D721Med (cell line): ENCODE data around the gene KCNQ4.

Source experiments
- DNase-seq: peaks from one replicate; pipeline ENCODE4 v3.0.0; 2011; ENCODE audit warnings: low spot score; ENCODE audit not compliant: insufficient read length
- FAIRE-seq: peaks from 2 replicates; lab custom pipeline; 2011; peaks lifted over from hg19 to GRCh38; lab: Jason Lieb, UNC
- TF ChIP-seq, protein P1 (sequence below): IDR thresholded peaks from 2 replicates; pipeline ENCODE4 v1.5.1; 2012; ENCODE audit warnings: mild to moderate bottlenecking, control low read depth; ENCODE audit not compliant: insufficient read depth; ENCODE audit errors: missing control alignments

Gene KCNQ4

DNA sequence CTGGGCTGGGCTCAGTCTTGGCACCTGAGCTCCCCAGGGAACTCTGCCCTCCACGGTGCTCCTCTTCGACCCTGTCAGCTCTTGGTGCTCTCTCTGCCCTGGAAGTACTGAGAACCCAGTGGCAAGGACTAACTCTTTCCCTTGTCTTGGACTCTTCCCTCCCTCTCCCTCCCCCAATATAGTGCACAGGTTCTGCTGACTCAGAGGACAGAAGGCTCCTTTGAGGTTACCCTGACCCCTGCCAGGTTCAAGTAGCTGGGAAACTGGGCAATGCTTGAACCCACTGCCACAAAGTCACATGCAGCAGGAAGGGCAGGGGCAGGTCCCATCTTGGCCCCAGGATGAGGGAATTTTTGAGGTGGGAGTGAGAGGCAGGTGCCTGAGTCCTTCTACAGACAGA is 20.3 kb downstream of the KCNQ4 start:
- TF ChIP-seq, protein P1, sequence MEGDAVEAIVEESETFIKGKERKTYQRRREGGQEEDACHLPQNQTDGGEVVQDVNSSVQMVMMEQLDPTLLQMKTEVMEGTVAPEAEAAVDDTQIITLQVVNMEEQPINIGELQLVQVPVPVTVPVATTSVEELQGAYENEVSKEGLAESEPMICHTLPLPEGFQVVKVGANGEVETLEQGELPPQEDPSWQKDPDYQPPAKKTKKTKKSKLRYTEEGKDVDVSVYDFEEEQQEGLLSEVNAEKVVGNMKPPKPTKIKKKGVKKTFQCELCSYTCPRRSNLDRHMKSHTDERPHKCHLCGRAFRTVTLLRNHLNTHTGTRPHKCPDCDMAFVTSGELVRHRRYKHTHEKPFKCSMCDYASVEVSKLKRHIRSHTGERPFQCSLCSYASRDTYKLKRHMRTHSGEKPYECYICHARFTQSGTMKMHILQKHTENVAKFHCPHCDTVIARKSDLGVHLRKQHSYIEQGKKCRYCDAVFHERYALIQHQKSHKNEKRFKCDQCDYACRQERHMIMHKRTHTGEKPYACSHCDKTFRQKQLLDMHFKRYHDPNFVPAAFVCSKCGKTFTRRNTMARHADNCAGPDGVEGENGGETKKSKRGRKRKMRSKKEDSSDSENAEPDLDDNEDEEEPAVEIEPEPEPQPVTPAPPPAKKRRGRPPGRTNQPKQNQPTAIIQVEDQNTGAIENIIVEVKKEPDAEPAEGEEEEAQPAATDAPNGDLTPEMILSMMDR, result no peak
- DNase-seq, result no peak
- FAIRE-seq, result no peak

DNA sequence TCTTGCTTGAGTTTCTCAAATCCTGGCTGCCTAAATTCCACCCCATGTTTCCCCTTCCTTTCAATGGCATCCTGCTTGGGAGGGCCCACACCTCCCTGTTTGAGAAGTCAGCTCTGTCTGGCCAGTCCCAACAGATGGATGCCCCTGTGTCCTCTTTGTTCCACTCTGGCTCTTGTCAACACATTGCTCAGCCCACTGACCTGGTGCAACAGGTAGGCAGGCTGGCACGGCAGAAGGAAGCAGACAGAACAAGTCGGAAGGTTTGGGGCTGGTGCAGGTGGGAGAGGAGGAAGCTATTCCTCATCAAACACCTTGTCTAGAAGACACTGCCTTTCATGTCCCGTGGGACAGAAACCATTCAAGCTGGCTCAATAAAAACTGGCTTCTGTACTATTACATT is 22.7 kb downstream of the KCNQ4 start:
- TF ChIP-seq, protein P1, result no peak
- DNase-seq, result no peak
- no peak for FAIRE-seq

DNA sequence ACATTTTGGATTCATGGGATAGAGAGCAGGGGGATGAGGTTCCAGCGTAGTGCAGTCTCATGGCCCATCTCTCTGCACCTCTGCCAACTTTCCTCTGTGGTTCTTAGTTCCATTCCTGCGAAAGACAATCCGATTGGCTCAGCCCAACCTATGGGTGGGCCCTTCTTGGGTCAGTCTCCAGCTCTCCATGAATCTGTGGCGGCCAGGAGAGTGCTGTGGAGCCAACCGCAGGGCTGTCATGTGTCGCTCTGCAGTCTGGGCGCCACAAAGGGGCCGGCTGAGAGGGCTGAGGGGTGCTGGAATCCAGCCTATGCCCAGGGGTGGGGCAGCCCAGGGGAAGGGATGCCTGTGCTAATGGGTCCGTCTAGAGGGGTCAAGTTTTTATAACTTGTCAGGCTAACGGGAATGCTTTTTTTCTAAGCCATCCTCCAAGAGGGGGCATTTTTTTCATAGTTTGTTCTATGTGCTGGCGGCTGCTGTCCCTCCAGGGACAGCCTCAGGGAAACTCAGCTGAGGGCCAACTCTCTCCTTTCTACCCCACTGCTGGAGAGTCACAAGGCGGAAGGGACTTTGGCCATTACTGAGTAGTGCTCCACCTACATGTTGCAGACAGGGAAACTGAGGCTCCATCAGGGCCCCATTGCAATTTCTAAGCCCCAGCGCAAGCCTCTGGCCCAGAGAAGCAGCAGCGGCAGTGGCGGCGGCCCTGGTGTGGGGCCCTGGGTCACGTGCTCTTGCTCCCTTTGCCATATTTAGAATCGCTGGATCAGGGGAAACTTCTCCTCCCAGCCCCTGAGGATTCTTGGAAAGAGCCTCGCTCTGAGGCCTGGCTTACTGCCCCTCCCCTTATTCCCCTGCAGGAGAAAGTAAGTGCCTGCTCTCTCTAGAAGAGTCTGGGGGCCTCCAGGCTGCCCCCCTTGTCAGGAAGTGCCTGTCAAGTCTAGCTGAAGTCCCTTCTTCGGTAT is 23.4 kb downstream of the KCNQ4 start:
- TF ChIP-seq, protein P1, result no peak
- FAIRE-seq (no peak), DNase-seq (no peak)

DNA sequence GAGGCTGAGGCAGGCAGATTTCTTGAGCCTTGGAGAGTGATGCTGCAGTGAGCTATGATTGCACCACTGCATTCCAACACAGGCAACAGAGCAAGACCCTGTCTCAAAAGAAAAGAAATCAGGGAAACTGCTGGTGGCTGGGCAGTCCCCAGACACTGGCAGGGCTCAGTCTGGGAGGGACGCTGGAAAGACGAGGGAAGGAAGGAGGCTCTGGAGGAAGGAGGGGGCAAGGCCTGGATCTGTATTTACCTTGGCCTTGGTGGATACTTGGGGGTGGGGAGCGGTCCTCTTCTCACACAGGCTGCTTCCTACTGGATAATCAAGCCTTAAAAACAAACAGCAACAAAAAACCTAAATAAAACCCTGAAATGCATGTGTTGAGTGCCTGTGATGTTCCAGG is 24.4 kb downstream of the KCNQ4 start:
- FAIRE-seq (no peak), DNase-seq (no peak)
- TF ChIP-seq, protein P1, result no peak

DNA sequence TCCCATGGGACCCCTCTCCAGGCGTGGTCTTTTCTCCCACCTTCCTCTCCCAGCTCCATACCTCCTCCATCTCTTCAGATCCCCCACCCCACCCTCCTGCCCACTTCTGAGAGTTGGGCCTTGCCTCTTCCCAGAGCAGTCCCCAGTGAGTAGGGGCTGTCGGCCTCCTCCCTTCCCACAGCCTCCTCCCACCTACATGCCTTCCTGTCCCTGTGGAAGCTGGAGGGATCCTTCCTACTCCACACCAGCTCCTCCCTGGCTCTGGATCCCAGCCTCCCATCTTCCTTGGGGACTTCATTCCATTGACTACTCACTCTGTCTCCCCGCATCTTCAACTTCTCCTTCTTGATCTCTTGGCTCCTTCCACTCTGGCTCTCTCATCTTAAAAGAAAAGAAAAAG is 24.9 kb downstream of the KCNQ4 start:
- TF ChIP-seq, protein P1, result no peak
- no peak for FAIRE-seq
- DNase-seq, result no peak

DNA sequence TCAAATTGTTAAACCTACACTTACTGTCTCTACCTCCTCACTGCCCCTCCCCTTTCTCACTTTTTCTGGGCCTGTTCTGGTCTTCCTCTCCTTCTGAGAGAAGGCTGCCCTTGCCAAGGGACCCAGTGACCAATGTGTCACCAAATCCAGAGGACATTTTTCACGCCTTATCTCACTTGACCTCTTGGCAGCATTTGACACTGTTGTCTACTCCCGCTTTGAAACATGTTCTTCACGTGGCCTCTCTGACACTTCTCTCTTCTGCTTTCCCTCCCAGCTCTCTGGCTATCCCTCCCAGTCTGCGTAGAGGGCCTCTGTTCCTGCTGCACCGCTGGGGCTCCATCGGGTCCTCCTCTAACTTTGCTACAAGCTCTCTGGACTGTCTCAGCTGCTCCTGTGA is 25.3 kb downstream of the KCNQ4 start:
- DNase-seq, result no peak
- TF ChIP-seq, protein P1, result no peak
- FAIRE-seq, result no peak

DNA sequence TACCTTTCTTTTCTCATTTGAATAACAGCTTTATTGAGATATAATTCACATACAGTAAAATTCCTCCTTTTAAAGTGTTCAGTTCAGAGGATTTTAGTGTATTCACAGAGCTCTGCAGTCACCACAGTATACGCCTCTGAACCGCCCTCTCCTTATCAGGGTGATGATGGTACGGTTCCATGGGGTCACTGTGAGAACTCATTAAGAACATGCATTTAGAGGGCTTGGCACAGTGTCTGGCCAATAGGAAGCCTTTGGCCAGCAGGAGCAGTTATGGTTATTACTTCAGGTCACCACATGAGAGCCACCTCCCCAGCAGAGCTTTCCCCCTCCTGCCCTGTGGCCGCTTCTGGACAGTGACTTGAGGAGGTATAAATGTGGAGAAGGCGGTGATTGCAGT is 27.3 kb downstream of the KCNQ4 start:
- FAIRE-seq (no peak), DNase-seq (no peak)
- TF ChIP-seq, protein P1, result no peak
